GM12865 (cell line): ENCODE data around the gene STYX.

Source experiments
- DNase-seq: peaks from one replicate; pipeline ENCODE4 v3.0.0; 2010; ENCODE audit warnings: low read depth
- H3K4me3 ChIP-seq: 2 replicates; pipeline ENCODE4 v1.5.1; 2011; ENCODE audit warnings: mild to moderate bottlenecking, low read depth, low read length, control low read depth
- TF ChIP-seq, protein P1 (sequence below): IDR thresholded peaks from 2 replicates; pipeline ENCODE4 v1.5.1; 2011; ENCODE audit warnings: low read length, control low read depth, low read depth, inconsistent platforms; ENCODE audit not compliant: insufficient read depth; ENCODE audit errors: missing control alignments

STYX gene

DNA sequence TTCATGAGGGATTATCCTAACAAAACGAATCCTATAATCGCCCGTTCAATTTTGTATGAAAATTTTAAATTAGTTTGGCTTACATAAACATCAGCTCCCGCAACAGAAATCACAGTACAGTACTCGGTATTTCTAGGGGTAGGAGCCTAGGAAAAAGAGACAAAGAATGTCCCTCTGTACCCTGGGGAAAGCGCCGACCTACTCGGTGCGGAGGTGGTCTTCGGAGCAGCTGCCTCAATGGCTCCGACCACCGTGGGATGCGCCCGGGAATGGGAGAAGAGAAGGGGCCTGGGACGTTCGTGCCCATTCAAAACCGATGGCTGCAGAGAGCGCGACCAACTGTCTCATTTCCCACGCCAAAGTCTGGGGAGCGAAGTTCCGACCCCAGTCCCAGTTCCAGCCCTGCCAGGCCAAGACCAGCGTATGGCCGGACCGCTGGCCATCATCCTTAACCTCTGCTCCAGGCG lies 60.8 kb downstream of the STYX start:
- peak overlapping the region; percentile 72 for H3K4me3 ChIP-seq
- DNase-seq = no peak
- TF ChIP-seq, protein P1, sequence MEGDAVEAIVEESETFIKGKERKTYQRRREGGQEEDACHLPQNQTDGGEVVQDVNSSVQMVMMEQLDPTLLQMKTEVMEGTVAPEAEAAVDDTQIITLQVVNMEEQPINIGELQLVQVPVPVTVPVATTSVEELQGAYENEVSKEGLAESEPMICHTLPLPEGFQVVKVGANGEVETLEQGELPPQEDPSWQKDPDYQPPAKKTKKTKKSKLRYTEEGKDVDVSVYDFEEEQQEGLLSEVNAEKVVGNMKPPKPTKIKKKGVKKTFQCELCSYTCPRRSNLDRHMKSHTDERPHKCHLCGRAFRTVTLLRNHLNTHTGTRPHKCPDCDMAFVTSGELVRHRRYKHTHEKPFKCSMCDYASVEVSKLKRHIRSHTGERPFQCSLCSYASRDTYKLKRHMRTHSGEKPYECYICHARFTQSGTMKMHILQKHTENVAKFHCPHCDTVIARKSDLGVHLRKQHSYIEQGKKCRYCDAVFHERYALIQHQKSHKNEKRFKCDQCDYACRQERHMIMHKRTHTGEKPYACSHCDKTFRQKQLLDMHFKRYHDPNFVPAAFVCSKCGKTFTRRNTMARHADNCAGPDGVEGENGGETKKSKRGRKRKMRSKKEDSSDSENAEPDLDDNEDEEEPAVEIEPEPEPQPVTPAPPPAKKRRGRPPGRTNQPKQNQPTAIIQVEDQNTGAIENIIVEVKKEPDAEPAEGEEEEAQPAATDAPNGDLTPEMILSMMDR = no peak

DNA sequence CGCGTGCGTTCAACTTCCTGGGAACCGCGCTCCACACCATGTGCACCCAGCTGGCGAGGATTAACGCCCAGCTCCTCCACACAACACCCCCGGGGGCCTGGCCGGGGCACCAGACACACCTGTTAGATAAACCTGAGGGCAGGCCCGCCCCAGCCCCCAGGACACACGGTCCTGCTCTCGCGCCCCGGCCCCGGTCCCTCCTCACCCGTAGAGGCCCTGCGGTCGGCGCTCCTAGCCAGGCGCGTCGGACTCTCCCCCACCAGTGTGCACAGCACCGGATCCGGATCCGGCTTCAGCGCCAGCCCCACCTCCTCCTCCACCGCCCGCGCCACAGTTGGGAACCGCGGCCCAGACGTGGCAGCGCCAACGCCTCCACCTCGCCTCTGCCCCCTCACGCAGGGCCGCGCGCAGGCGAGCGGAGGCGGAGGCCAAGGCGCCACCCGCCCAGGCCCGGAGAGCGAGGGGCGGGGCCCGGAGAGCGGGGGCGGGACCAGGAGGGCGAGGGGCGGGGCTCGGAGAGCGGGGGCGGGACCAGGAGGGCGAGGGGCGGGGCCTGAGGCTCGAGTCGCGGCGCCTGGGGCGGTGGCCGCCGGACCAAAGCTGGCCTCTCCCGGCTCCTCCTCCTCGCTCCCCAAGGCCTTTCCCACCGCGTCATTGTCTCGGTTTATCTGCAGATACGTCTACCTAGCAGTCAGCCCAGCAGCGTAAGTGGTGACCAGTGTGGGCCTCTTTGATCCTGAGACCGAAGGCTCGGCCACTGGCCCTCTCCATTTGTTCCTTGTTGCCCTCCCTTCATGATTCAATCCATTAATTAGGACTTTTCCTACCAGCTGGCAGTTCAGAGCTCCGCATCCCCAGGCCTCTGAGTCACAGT lies 61.5 kb downstream of the STYX start, which contains the start of gene GNPNAT1:
Gene GNPNAT1, minus strand, starts transcription at position 385 of the 874 bp plus-strand sequence. CDS start 6,957 bp downstream, outside the sequence.
- H3K4me3 ChIP-seq = peak within 1 kb of the TSS; percentile 72
- peak; percentile 94 for DNase-seq
- TF ChIP-seq, protein P1 = no peak

DNA sequence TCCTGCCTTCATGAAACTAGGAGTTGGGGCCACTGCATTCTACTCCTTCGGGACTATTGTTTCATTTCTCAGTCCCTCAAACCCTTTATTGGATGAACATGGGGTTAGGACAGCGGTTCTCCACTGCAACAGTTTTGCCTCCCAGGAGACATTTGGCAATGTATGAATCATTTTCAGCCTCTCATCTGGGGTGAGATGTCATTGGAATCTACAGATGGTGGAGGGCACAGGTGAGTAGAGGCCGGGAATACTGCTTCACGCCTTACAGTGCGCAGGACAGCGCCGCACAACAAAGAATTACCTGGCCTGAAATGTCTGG lies 62.1 kb downstream of the STYX start:
- no peak for DNase-seq
- H3K4me3 ChIP-seq = no peak overlapping the region
- TF ChIP-seq, protein P1 = no peak

DNA sequence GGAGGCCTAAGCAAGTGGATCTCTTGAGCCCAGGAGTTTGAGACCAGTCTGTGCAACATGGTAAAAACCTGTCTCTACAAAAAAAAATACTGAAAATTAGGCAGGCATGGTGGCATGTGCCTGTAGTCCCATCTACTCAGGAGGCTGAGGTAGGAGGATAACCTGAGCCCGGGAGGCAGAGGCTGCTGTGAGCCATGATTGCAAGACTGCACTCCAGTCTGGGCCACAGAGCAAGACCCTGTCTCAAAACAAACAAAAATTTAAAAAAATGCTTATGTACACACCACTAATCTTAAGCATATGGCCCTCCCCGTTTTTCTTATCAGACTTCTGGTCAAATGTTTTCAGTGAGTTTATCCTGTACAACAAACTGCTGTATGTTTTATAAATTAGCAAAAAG lies 63.1 kb downstream of the STYX start:
- no peak overlapping the region for H3K4me3 ChIP-seq
- TF ChIP-seq, protein P1 = no peak
- DNase-seq = no peak

DNA sequence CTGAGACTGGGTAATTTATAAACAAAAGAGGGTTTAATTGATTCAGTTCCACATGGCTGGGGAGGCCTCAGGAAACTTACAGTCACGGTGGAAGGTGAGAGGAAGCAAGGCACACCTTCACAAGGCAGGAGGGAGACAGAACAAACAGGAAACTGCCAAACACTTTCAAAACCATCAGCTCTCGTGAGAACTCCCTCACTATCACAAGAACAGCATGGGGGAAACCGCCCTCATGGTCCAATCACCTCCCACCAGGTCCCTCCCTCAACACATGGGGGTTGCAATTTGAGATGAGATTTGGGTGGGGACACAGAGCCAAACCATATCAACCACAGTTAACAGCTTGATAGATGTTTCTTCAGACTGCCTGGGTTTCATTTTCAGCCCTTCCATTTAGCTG lies 67.7 kb downstream of the STYX start:
- DNase-seq = peak; percentile 24
- no peak overlapping the region for H3K4me3 ChIP-seq
- TF ChIP-seq, protein P1 = no peak

DNA sequence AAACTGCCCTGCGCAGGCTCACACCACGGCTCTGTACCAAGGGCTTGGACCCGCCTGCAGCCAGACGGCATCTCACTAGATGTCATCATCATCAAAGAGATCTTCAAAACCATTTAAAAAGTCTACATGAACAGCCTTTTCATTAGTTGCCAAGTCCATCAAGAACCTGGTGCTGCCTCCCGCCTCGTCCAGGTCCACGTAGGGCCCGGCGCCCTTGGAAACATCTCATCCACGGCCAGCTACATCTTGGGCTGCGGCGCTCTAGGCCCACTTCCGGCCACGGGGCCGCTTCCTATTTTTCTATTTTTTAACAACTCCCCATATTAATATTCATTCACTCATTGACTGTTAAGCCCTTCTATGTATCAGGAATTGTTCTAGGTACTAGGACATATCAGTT lies 68.9 kb downstream of the STYX start:
- no peak overlapping the region for H3K4me3 ChIP-seq
- TF ChIP-seq, protein P1 = no peak

More for the DNA sequence above, 68.9 kb downstream of the STYX start:
- DNase-seq = no peak
